Progenitor cell of endocrine pancreas (in vitro differentiated cells): ENCODE measurements around the gene MRPL28. TPM values are rescaled to one million over a fixed set of nuclear protein-coding genes. Genes with fewer than 3 reads are reported as not detected.

ENCODE experiments used
- DNase-seq: peaks from one replicate; pipeline ENCODE4 v3.0.0; 2021; ENCODE audit warnings: low spot score; ENCODE audit not compliant: unreplicated experiment
- H3K27ac Mint-ChIP-seq: 2 replicates; pipeline ENCODE4 v1.8.0; 2021; ENCODE audit warnings: mild to moderate bottlenecking, moderate library complexity, mixed read lengths
- H3K27me3 Mint-ChIP-seq: 2 replicates; pipeline ENCODE4 v1.8.0; 2021; ENCODE audit warnings: mixed read lengths
- H3K36me3 Mint-ChIP-seq: 2 replicates; pipeline ENCODE4 v1.8.0; 2022; ENCODE audit warnings: mixed read lengths; ENCODE audit not compliant: insufficient read depth
- H3K4me1 Mint-ChIP-seq: 2 replicates; pipeline ENCODE4 v1.8.0; 2021; ENCODE audit warnings: low read depth, mixed read lengths
- H3K4me3 Mint-ChIP-seq: 2 replicates; pipeline ENCODE4 v1.8.0; 2021; ENCODE audit warnings: low read depth, mild to moderate bottlenecking, moderate library complexity, mixed read lengths
- H3K9me3 Mint-ChIP-seq: 2 replicates; pipeline ENCODE4 v1.8.0; 2021; ENCODE audit warnings: low read depth, mixed read lengths
- total RNA-seq: library from RNA; stranded (reverse); gene quantifications from 2 replicates; pipeline ENCODE4 v1.2.1, GENCODE V29; 2021
- TF ChIP-seq, protein P1 (sequence below): fragments of 200-600 bp; sonication (generic); IDR thresholded peaks from one replicate; pipeline ENCODE4 v1.5.0; 2021; ENCODE audit warnings: antibody characterized with exemption, mild to moderate bottlenecking; ENCODE audit not compliant: unreplicated experiment

The MRPL28 gene
- total RNA-seq, 1 donor from 2014 or later = 82.7 TPM

DNA sequence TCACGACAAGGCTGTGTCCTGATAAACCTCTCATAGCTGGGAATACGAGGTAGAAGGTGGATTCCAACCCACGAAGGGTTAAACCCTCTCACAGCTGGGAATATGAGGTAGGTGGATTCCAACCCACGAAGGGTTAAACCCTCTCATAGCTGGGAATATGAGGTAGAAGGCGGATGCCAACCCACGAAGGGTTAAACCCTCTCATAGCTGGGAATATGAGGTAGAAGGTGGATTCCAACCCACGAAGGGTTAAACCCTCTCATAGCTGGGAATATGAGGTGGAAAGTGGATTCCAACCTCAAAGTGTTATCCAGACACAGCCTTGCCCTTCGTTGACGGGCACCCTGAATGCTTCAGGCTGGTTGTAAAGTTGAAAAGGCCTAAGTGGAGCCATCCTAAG, 48.8 kb downstream of the MRPL28 start:
- H3K27ac Mint-ChIP-seq = no peak overlapping the region
- H3K36me3 Mint-ChIP-seq = peaks cover 3% of the 10 kb centered on the region
- no peaks in the 10 kb centered on the region for H3K27me3 Mint-ChIP-seq
- DNase-seq = no peak
- TF ChIP-seq, protein P1, sequence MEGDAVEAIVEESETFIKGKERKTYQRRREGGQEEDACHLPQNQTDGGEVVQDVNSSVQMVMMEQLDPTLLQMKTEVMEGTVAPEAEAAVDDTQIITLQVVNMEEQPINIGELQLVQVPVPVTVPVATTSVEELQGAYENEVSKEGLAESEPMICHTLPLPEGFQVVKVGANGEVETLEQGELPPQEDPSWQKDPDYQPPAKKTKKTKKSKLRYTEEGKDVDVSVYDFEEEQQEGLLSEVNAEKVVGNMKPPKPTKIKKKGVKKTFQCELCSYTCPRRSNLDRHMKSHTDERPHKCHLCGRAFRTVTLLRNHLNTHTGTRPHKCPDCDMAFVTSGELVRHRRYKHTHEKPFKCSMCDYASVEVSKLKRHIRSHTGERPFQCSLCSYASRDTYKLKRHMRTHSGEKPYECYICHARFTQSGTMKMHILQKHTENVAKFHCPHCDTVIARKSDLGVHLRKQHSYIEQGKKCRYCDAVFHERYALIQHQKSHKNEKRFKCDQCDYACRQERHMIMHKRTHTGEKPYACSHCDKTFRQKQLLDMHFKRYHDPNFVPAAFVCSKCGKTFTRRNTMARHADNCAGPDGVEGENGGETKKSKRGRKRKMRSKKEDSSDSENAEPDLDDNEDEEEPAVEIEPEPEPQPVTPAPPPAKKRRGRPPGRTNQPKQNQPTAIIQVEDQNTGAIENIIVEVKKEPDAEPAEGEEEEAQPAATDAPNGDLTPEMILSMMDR = no peak
- no peaks in the 10 kb centered on the region for H3K9me3 Mint-ChIP-seq
- H3K4me1 Mint-ChIP-seq = peaks cover 9% of the 10 kb centered on the region
- H3K4me3 Mint-ChIP-seq = no peak overlapping the region

DNA sequence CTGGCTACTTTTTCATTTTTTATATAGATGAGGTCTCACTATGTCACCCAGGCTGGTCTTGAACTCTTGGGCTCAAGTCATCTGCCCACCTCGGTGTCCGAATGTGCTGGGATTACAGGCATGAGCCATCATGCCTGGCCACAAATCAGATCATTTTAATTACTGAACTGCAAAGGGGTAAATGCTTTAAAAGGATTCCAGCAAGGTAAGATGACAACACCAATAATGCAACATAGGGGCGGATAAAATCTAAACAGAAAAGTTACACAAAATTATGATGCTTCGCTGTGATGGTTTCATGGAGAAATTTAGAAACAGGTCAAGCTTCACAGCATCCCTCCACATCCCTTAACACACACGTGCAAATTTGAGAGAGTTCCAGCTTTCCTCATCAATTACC, 50.1 kb downstream of the MRPL28 start:
- Mint-ChIP-seq H3K27ac (no peak overlapping the region), H3K36me3 (peaks cover 3% of the 10 kb centered on the region)

GRCh38 chr16:318628-319027, 51.7 kb downstream of the MRPL28 start:
- Mint-ChIP-seq H3K4me1 (peaks cover 2% of the 10 kb centered on the region), H3K4me3 (no peak overlapping the region), H3K36me3 (peaks cover 2% of the 10 kb centered on the region), H3K27ac (no peak overlapping the region), H3K27me3 (no peaks in the 10 kb centered on the region), H3K9me3 (no peaks in the 10 kb centered on the region)
- no peak for DNase-seq
- TF ChIP-seq, protein P1 = peak; percentile 55

More for the DNA sequence above, 50.1 kb downstream of the MRPL28 start:
- no peak overlapping the region for H3K4me3 Mint-ChIP-seq
- H3K9me3 Mint-ChIP-seq = no peaks in the 10 kb centered on the region
- TF ChIP-seq, protein P1 = no peak
- no peak for DNase-seq
- H3K27me3 Mint-ChIP-seq = no peaks in the 10 kb centered on the region
- H3K4me1 Mint-ChIP-seq = peaks cover 9% of the 10 kb centered on the region

- no peak overlapping the region for H3K4me3 Mint-ChIP-seq
- peaks cover 2% of the 10 kb centered on the region for H3K36me3 Mint-ChIP-seq
Observed at GRCh38 chr16:317583-317982, 52.8 kb downstream of the MRPL28 start.

More at GRCh38 chr16:317583-317982, 52.8 kb downstream of the MRPL28 start:
- no peaks in the 10 kb centered on the region for H3K27me3 Mint-ChIP-seq
- no peak for DNase-seq
- H3K9me3 Mint-ChIP-seq = no peaks in the 10 kb centered on the region
- TF ChIP-seq, protein P1 = no peak
- H3K27ac Mint-ChIP-seq = no peak overlapping the region
- H3K4me1 Mint-ChIP-seq = peaks cover 2% of the 10 kb centered on the region

Other genes with a start within 250 kb of the MRPL28 start
- gene NPRL3, start 231.9 kb downstream of the MRPL28 start, total RNA-seq = 55.0 and 60.8 TPM in 2 replicates
- gene HBZ, start 217.9 kb downstream of the MRPL28 start, total RNA-seq = not detected in 2 replicates
- not detected in 2 replicates for gene HBM, start 204.6 kb downstream of the MRPL28 start, total RNA-seq
- not detected in 2 replicates for gene HBA2, start 197.7 kb downstream of the MRPL28 start, total RNA-seq
- gene HBA1, start 193.9 kb downstream of the MRPL28 start, total RNA-seq = not detected in 2 replicates
- 0.60 and 0.84 TPM in 2 replicates for gene HBQ1, start 190.1 kb downstream of the MRPL28 start, total RNA-seq
- 229 and 230 TPM in 2 replicates for gene LUC7L, start 141.1 kb downstream of the MRPL28 start, total RNA-seq
- gene FAM234A, start 135.7 kb downstream of the MRPL28 start, total RNA-seq = 127 and 129 TPM in 2 replicates
- gene RGS11, start 94.6 kb downstream of the MRPL28 start, total RNA-seq = 2.4 TPM in 2 replicates
- 6.0 and 6.5 TPM in 2 replicates for gene ARHGDIG, start 89.9 kb downstream of the MRPL28 start, total RNA-seq
- gene PDIA2, start 87.4 kb downstream of the MRPL28 start, total RNA-seq = 3.8 TPM in 2 replicates
- gene AXIN1, start 17.8 kb downstream of the MRPL28 start, total RNA-seq = 33.6 and 34.4 TPM in 2 replicates
- gene PGAP6, start 11.4 kb upstream of the MRPL28 start, total RNA-seq = 92.7 and 92.9 TPM in 2 replicates
- gene NME4, start 26.7 kb upstream of the MRPL28 start, total RNA-seq = 151 and 154 TPM in 2 replicates
- gene DECR2, start 31.3 kb upstream of the MRPL28 start, total RNA-seq = 39.4 and 41.3 TPM in 2 replicates
- 92.7 and 97.9 TPM in 2 replicates for gene RAB11FIP3, start 55.1 kb upstream of the MRPL28 start, total RNA-seq
- gene CAPN15, start 157.2 kb upstream of the MRPL28 start, total RNA-seq = 53.9 and 57.4 TPM in 2 replicates
- not detected in 2 replicates for gene PRR35, start 189.9 kb upstream of the MRPL28 start, total RNA-seq
- gene NHLRC4, start 196.5 kb upstream of the MRPL28 start, total RNA-seq = 0.51 and 1.4 TPM in 2 replicates
- gene PIGQ, start 199.4 kb upstream of the MRPL28 start, total RNA-seq = 109 TPM in 2 replicates
- gene RAB40C, start 219.5 kb upstream of the MRPL28 start, total RNA-seq = 29.0 and 30.6 TPM in 2 replicates